Thoracic aorta (tissue), 2 donors: ENCODE data around the gene ADPRHL1. TPM values are rescaled to one million over a fixed set of nuclear protein-coding genes. Genes with fewer than 3 reads are reported as not detected.

Experiments used
- ATAC-seq: fragments of 150-250 bp; one replicate; pipeline ENCODE4 v1.8.0; 2017; ENCODE audit warnings: low read depth; ENCODE audit not compliant: insufficient number of reproducible peaks, low FRiP score
- DNase-seq: peaks from one replicate; pipeline ENCODE4 v3.0.0-alpha.2; 2020; ENCODE audit warnings: low spot score
- H3K27ac ChIP-seq, 2 donors: fragments of 200-600 bp; sonication (generic); 1 replicate in 1 of 2; 2 replicates in 1 of 2; pipeline ENCODE4 v1.5.1; 2016; ENCODE audit warnings: mild to moderate bottlenecking in 2 of 2, moderate library complexity in 2 of 2
- H3K27me3 ChIP-seq: fragments of 200-600 bp; sonication (generic); replicated peaks from 2 replicates; pipeline ENCODE4 v1.6.0; 2016; ENCODE audit warnings: mild to moderate bottlenecking; ENCODE audit not compliant: insufficient read depth
- H3K36me3 ChIP-seq: fragments of 200-600 bp; sonication (generic); one replicate; pipeline ENCODE4 v1.5.1; 2016
- H3K4me1 ChIP-seq, 2 donors: fragments of 200-600 bp; sonication (generic); 1 replicate in 1 of 2; 2 replicates in 1 of 2; pipeline versions ENCODE4 v1.5.1 to v1.6.0; 2016; ENCODE audit warnings: low read depth in 2 of 2, mild to moderate bottlenecking in 1 of 2; ENCODE audit not compliant: control insufficient read depth in 1 of 2
- H3K4me3 ChIP-seq: fragments of 200-600 bp; sonication (generic); 2 replicates; pipeline ENCODE4 v1.5.1; 2016; ENCODE audit warnings: mild to moderate bottlenecking
- H3K9me3 ChIP-seq: fragments of 200-600 bp; sonication (generic); 2 replicates; pipeline ENCODE4 v1.5.1; 2016
- total RNA-seq, 2 donors: library from RNA; depleted of rRNA; stranded (reverse); fragments of >200 nt; gene quantifications; one replicate each; pipeline versions ENCODE4 v1.1.0 to v1.2.3, GENCODE V29; 2016
- TF ChIP-seq, protein P1 (sequence below): fragments of 200-600 bp; sonication (generic); IDR thresholded peaks from one replicate; pipeline ENCODE4 v1.5.1; 2019; ENCODE audit warnings: antibody characterized with exemption

ADPRHL1 gene
- total RNA-seq, 2 donors from 2014 or later: 11.8 to 12.6 TPM

DNA sequence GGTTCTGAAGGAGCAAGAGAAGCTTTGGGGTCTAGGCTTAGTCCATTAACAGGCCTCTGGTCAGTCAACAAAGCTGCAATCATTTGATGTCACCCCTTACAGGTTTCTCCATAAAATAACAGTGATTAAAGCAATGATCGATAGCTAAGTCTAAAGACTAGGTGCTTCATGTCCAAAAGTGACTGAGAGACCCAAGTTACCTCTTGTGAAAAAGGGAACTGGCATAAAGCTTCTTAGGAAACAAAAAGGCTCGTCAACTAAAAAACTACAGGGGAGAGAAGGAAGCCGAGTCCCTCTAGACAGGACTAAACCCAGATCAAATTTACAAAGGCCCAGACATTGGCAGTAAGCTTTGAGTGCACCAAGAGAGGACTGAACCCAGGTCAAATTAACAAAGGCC is 35.0 kb upstream of the ADPRHL1 start:
- Histone ChIP-seq H3K27ac (no peak overlapping the region), H3K4me3 (no peak overlapping the region), H3K9me3 (no peaks in the 10 kb centered on the region), H3K36me3 (no peaks in the 10 kb centered on the region), H3K27me3 (no peaks in the 10 kb centered on the region), H3K4me1 (peaks cover 21 to 34% of the 10 kb centered on the region in 2 donors)
- TF ChIP-seq, protein P1, sequence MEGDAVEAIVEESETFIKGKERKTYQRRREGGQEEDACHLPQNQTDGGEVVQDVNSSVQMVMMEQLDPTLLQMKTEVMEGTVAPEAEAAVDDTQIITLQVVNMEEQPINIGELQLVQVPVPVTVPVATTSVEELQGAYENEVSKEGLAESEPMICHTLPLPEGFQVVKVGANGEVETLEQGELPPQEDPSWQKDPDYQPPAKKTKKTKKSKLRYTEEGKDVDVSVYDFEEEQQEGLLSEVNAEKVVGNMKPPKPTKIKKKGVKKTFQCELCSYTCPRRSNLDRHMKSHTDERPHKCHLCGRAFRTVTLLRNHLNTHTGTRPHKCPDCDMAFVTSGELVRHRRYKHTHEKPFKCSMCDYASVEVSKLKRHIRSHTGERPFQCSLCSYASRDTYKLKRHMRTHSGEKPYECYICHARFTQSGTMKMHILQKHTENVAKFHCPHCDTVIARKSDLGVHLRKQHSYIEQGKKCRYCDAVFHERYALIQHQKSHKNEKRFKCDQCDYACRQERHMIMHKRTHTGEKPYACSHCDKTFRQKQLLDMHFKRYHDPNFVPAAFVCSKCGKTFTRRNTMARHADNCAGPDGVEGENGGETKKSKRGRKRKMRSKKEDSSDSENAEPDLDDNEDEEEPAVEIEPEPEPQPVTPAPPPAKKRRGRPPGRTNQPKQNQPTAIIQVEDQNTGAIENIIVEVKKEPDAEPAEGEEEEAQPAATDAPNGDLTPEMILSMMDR: no peak
- DNase-seq (no peak), ATAC-seq (no peak)

DNA sequence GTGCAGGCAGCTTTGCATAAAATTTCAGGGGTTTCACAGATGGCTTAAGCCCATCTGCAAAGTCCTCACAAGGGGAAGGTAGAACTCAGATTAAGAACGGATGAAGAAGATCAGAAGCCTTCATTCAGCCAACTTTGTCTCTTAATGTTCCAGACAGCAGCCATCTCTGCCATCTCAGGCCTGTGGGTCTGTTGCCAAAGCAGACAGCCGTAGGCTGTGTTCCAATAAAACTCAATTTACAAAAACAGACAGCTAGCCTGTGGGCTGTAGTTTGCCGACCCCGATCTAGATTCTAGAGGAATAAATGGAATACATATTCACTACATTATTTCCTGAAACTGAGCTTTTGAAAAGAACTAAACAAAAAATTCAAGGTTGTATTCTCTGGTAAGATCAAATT is 33.4 kb upstream of the ADPRHL1 start:
- Histone ChIP-seq H3K4me3 (no peak overlapping the region), H3K36me3 (no peaks in the 10 kb centered on the region), H3K27ac (no peak overlapping the region), H3K9me3 (no peaks in the 10 kb centered on the region), H3K27me3 (no peaks in the 10 kb centered on the region), H3K4me1 (peaks cover 12 to 18% of the 10 kb centered on the region in 2 donors)
- TF ChIP-seq, protein P1: no peak
- DNase-seq: no peak
- no peak for ATAC-seq

DNA sequence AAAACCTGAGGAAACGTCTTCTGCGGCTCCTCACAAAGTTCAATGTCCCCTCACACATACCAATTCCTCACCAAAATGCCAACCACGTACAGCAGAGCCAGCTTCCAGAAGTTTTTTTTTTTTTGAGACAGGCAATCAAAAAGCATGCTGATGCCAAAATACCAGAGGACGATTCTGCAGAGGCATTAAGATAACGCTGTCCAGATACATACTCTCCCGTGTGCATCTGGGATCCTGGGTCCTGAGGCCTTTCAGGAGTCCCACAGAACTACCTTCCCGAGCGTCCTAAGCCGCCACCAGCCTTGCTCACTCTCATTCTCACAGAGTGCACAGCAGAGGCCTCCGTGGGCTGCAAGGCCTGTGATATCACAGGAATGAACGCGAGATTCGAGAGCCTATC is 32.3 kb upstream of the ADPRHL1 start:
- no peak for ATAC-seq

DNA sequence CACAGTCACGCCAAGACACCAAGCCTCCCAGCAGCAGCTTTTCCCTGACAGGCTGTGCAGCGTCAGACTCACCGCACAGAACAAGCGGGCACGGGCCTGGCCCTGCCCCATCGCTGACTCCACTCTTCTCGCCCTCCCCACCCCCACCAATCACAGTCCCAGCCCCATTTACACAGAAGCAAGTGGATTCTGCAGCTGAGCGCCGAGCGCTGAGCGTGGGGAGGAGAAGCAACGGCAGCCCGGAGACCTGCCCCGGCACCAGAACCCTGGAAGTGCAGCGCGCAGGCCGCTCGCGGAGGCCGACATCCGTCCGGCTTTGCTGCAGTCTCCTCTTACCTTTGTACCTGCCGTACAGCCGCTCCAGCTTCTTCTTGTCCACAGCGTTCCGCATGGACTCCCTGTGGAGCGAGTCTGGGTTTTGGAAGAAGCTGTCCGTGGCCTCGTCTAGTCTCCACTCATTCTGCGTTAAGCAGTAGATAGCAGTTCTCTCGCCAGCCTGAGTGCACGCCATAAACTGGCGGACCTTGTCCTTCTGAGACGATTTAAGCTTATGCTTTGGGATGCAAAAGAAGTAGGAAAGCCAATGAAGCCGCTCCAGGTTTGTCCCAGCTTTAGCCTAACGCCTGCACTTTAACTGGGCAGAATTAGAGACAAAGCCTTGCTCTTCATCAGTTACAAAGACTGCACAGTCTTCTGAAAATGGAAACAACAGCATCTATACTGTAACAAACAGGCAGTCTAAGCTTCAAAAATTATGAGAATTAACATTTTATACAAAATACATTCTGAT is 30.4 kb upstream of the ADPRHL1 start:
- DNase-seq: no peak
- Histone ChIP-seq H3K4me3 (no peak overlapping the region), H3K27ac (no peak overlapping the region), H3K27me3 (no peaks in the 10 kb centered on the region), H3K9me3 (no peaks in the 10 kb centered on the region), H3K4me1 (peaks cover 2 to 3% of the 10 kb centered on the region in 2 donors), H3K36me3 (no peaks in the 10 kb centered on the region)
- TF ChIP-seq, protein P1: no peak
- no peak for ATAC-seq

More for the DNA sequence above, 32.3 kb upstream of the ADPRHL1 start:
- Histone ChIP-seq H3K27ac (no peak overlapping the region), H3K27me3 (no peaks in the 10 kb centered on the region), H3K36me3 (no peaks in the 10 kb centered on the region), H3K4me1 (peaks cover 12 to 15% of the 10 kb centered on the region in 2 donors), H3K9me3 (no peaks in the 10 kb centered on the region), H3K4me3 (no peak overlapping the region)
- TF ChIP-seq, protein P1: no peak
- DNase-seq: no peak

DNA sequence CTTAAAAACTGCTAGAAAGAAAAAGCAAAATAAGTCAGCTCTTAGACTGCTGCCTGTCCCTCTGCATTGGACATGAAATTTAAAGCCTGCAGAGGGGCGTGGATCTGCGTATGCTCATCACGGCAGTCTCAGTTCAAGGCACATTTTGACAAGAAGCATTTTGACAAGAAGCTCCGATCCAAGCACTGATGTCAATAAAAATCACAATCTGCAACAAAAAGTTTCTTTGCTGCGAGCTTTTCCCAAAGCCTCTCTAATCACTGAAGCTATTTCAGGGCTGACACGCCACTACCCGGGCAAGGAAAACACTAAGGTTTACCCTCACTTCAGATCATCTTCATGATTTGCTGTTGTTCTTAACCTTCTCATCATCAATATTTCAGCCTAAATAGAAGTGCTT is 29.8 kb upstream of the ADPRHL1 start:
- Histone ChIP-seq H3K9me3 (no peaks in the 10 kb centered on the region), H3K4me1 (peaks cover 0 to 3% of the 10 kb centered on the region in 2 donors), H3K36me3 (no peaks in the 10 kb centered on the region), H3K27me3 (no peaks in the 10 kb centered on the region), H3K27ac (no peak overlapping the region), H3K4me3 (no peak overlapping the region)
- TF ChIP-seq, protein P1: no peak
- no peak for DNase-seq
- ATAC-seq: no peak
